GM18505 (cell line): ENCODE results near the gene PDGFA.

Experiments
- ATAC-seq: cut with Tn5 transposase; IDR thresholded peaks from one replicate; pipeline ENCODE4 v1.9.1; 2021; ENCODE audit not compliant: unreplicated experiment
- POLR2A ChIP-seq: IDR thresholded peaks from 4 replicates; pipeline ENCODE4 v1.6.1; 2011; ENCODE audit warnings: borderline replicate concordance; ENCODE audit not compliant: insufficient read depth, insufficient read length; ENCODE audit errors: extremely low read depth

PDGFA gene

GRCh38 chr7:522071-522950 is 2.7 kb upstream of the PDGFA start:
- ATAC-seq: no peak
- TF ChIP-seq POLR2A: no peak

DNA sequence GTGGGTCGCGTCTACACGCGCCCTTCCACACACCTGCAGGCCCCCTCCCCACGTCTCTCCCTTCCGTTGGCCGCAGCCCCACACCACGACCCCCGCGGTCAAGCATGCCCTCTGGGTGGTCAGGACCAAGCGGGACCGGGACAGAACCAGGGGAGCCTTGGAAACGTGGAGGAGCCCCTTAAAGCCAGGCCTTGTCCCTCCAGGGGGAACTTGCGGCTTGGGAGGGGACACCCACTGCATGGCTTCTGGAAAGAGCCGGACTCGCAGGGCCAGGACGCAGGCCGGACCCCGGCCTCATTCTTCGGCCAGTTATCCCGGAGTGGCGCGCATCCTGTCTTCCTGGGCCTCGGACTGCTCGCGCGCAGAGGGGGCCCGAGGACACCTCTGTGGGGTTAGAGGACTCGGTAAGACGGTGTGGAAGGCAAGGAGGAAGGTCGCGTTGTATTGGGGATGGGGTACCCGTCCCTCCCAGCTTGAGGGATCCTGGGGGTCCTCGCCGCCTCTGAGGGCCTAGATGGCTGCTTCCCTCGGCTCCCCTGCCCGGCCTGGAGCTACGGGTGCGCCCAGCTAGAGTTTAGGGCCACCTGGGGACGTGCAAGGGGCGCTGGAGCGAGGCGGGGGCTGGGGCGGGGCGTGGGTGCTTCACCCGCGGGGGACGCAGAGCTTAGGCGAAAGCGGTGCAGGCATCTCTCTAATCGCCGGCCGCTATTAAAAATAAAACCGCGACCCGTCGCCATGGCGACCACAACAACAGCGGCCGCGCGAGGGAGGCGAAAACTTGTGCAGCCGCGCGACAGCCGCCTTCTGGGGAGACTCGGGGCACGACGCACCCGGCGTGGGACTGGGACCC is 1.8 kb upstream of the PDGFA start:
- TF ChIP-seq POLR2A: no peak
- no peak for ATAC-seq

GRCh38 chr7:520503-521161 is 986 bp upstream of the PDGFA start:
- no peak for ATAC-seq
- TF ChIP-seq POLR2A: no peak

GRCh38 chr7:518630-519483 is 789 bp downstream of the PDGFA start:
- ATAC-seq: no peak
- TF ChIP-seq POLR2A: no peak

DNA sequence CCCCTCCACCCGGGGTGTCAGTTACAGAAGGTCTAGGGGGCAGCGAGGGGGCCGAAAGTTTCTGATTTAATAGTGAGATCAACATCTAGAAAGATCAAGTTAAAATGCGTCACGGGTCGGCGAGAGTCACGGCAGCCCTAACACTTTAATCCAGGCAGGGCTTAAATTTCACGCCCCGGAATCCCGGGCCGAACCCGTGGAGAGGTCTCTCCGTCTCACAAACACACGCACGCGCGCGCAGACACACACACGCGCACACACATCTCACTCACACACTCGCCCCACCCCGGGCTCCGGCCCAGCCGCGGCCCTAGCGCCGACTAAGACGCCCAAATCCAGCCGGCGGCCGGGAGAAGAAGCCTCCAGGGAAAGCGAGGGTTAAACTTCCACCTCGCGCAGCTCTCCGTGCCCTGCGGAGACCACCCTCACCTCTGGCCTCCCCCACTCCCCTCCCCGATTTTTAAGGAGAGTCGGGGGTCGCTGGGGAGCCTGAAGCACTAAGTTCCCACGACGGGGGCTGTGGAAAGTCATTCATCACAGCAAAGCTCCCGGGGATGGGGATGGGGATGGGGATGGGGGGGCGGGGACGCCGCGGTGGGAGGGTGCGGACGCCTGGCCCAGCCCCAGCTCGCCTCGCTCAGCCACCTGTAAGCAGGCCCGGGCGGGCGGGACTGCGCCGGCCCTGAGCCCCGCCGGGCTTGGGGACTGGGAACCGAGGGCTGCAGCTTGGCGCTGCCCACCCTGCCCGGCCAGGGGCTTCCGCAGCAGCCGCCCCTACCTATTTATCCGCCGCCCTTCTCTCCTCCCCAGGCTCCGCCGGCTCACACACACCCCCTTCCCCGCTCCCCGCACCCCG is 1.6 kb downstream of the PDGFA start:
- TF ChIP-seq POLR2A: no peak
- ATAC-seq: no peak

DNA sequence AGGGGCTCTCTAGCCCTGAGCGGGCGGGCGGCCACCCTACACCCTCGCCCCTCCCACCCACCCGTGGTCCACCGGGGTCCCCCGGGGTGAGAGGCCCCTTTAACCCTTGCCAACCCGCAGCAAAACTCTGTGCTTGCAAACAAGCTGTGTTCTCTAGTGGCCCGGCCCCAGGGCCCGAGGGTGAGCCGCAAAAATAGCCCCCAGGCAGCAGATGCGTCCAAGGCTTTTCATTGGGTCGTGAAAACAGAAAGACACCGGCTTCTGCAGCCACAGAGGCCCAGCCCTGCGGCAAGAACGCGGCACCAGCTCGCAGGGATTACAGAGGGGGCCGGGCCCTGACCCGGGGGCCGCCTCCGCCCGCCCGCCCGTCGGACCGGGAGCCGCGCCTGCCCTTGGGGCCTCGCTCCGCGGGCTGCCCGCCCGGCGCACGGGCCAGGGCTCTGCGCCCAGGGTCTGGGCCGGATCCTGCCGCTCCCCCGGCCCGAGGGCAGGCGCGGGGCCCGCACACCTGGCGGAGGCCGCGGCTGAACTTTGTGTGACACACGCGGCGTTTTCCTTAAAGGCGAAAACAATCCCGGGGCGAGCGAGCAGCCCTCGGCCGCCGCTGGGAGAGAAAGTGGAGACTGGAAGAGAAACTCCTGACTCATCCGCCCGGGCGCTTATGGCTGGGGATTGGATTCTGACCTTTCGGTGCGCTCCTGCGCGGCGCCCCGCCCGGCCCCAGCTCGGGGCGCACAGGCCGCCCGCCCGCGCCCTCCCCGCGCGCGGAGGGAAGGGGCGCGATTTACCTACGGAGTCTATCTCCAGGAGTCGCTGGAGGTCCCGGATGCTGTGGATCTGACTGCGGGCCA is 2.8 kb downstream of the PDGFA start:
- TF ChIP-seq POLR2A: no peak
- ATAC-seq: no peak

DNA sequence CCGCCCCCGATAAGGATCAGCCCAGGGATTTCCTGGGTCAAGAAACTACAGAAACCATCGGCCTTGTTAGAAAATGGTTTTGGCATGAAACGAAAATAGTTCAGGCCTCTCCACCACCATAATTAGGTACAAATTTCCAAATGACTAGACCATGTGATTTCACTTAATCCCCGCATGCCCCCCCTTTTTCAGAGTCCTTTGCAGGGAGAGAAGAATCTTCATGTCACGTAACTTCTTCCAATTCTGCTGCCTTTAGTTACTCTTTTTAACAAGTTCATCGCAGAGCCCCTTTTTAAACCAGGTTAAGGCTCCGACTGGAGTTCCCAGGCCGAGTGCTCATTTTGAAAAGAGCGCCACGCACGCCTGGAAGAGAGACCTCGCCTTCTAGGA is 3.4 kb downstream of the PDGFA start:
- no peak for ATAC-seq

DNA sequence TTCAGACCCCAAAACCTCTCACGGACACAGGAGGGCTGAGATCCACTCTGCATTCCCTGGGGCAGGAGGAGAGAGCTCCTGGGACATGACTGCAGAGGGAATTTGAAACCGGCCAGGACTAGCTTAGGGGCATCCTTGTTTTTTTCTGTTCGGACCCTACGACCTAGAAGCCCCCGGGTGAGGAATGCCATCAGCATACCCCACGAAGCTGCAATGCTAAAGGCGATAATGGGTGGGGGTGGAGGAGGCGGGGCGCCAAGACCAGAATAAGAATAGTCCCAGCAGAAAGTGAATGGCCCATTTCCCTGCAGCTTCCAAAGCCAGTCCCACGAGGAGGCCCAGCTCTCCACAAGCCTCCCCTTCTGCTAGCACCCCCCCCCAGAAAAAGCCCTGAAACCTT is 4.0 kb downstream of the PDGFA start:
- ATAC-seq: no peak
- no peak for TF ChIP-seq POLR2A

More for the DNA sequence above, 3.4 kb downstream of the PDGFA start:
- no peak for TF ChIP-seq POLR2A

- ATAC-seq: no peak
- TF ChIP-seq POLR2A: no peak
Measured at GRCh38 chr7:514651-515598, 4.7 kb downstream of the PDGFA start.

DNA sequence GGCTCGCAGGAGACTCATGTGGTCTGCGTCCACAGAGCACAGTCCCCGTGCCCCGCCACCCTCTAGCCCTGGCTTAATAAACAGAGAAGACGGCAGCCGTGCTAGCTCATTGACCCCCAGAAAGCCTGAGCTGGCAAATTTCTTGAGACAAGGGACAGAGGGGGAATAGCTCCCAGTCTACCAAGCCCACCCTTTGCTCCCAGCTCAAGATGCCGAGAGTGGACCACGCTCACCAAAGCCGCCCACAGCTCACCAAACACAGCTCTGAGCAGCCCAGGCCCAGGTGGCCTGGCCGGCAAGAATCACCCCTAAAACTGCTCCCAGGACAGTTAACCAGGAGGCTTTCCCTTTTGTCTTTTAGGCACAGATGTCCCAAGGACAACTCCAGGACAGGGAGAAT is 5.4 kb downstream of the PDGFA start:
- ATAC-seq: no peak
- TF ChIP-seq POLR2A: no peak
